Retinal pigment epithelial cell (primary cell): ENCODE results near the gene MINK1.

Source experiments
- DNase-seq: peaks from one replicate; pipeline ENCODE4 v3.0.0-alpha.2; 2010; ENCODE audit warnings: low read depth
- H3K4me3 ChIP-seq: 2 replicates; pipeline ENCODE4 v1.5.1; 2011; ENCODE audit warnings: mild to moderate bottlenecking, low read length, control low read depth, moderate library complexity
- CTCF ChIP-seq: conservative IDR thresholded peaks from 2 replicates; pipeline ENCODE4 v1.5.1; 2011; ENCODE audit warnings: low read depth, low read length, control low read depth, inconsistent platforms

The MINK1 gene

DNA sequence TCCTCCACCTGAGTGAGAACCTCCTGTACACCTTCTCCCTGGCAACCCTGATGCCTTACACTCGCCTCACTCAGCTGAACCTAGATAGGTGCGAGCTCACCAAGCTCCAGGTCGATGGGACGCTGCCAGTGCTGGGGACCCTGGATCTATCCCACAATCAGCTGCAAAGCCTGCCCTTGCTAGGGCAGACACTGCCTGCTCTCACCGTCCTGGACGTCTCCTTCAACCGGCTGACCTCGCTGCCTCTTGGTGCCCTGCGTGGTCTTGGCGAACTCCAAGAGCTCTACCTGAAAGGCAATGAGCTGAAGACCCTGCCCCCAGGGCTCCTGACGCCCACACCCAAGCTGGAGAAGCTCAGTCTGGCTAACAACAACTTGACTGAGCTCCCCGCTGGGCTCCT lies 99.6 kb downstream of the MINK1 start:
- TF ChIP-seq CTCF = no peak
- DNase-seq = no peak
- no peak overlapping the region for H3K4me3 ChIP-seq

- H3K4me3 ChIP-seq = no peak overlapping the region
- no peak for TF ChIP-seq CTCF
- no peak for DNase-seq
Measured at GRCh38 chr17:4933646-4934045, 100.5 kb downstream of the MINK1 start.

DNA sequence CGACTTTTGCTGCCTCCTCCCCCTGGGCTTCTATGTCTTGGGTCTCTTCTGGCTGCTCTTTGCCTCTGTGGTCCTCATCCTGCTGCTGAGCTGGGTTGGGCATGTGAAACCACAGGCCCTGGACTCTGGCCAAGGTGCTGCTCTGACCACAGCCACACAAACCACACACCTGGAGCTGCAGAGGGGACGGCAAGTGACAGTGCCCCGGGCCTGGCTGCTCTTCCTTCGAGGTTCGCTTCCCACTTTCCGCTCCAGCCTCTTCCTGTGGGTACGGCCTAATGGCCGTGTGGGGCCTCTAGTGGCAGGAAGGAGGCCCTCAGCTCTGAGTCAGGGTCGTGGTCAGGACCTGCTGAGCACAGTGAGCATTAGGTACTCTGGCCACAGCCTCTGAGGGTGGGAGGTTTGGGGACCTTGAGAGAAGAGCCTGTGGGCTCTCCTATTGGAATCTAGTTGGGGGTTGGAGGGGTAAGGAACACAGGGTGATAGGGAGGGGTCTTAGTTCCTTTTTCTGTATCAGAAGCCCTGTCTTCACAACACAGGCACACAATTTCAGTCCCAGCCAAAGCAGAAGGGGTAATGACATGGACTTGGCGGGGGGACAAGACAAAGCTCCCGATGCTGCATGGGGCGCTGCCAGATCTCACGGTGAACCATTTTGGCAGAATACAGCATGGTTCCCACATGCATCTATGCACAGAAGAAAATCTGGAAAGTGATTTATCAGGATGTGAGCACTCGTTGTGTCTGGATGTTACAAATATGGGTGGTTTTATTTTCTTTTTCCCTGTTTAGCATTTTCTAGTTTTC lies 101.2 kb downstream of the MINK1 start:
- H3K4me3 ChIP-seq = no peak overlapping the region
- DNase-seq = no peak
- TF ChIP-seq CTCF = peak; percentile 51

DNA sequence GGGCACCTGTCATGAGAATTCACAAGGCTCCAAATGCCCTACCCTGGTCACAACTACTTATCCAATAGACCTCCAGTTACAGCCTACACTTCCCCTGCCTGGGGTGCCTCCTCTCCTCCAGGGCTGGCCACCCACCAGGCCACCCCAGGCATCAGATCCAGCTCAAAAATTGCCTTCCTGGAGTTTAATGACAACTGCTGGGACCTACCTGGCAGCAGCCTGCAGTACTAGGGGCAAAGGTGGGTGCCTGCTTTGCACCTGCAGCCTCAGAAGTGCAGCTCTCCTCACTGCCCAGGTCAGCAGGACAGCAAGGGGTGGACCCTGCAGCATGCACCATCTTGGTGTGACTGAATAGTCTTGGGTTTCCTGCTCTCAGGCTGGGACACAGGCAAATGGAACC lies 102.5 kb downstream of the MINK1 start:
- DNase-seq = no peak
- no peak for TF ChIP-seq CTCF
- no peak overlapping the region for H3K4me3 ChIP-seq

GRCh38 chr17:4936436-4936835 lies 103.3 kb downstream of the MINK1 start:
- no peak for TF ChIP-seq CTCF
- H3K4me3 ChIP-seq = no peak overlapping the region
- DNase-seq = no peak

DNA sequence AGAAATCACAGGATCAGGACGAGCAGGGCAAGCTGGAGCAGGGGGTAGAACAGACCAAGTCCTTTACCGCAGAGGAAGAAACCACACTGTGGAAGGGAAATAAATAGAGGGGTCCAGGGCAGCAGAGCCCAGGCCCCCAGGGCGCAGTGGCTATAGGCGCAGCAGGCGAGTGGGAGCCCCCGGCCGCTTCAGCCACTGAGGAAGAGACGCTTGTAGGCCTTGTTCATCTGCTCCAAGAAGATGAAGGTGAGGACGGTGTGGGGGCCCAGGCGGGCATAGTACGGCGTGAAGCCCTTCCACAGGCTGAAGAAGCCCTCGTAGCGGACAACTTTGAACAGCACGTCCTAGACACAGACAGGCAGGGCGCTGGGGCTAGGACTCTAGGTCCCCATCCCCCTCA lies 104.4 kb downstream of the MINK1 start:
- DNase-seq = no peak
- no peak overlapping the region for H3K4me3 ChIP-seq
- TF ChIP-seq CTCF = no peak

GRCh38 chr17:4938069-4938491 lies 104.9 kb downstream of the MINK1 start:
- DNase-seq = no peak
- TF ChIP-seq CTCF = no peak
- no peak overlapping the region for H3K4me3 ChIP-seq
